GM21786 (cell line): ENCODE results near the gene PIWIL1.

ENCODE experiments used
- ATAC-seq: cut with Tn5 transposase; IDR thresholded peaks from one replicate; pipeline ENCODE4 v1.9.1; 2021; ENCODE audit not compliant: unreplicated experiment

PIWIL1 gene

GRCh38 chr12:130337488-130338303, at the start of gene PIWIL1:
Gene PIWIL1 (plus strand): TSS chr12:130337887. CDS start chr12:130342592, 4,705 bp downstream.
- no peak for ATAC-seq

- ATAC-seq: no peak
Observed at GRCh38 chr12:130288206-130288605, 49.5 kb upstream of the PIWIL1 start.

- no peak for ATAC-seq
Observed at GRCh38 chr12:130288691-130289090, 49.0 kb upstream of the PIWIL1 start.

GRCh38 chr12:130290114-130290513, 47.6 kb upstream of the PIWIL1 start:
- no peak for ATAC-seq

GRCh38 chr12:130298322-130299021, 39.2 kb upstream of the PIWIL1 start:
- ATAC-seq: no peak

GRCh38 chr12:130299574-130299973, 38.1 kb upstream of the PIWIL1 start:
- no peak for ATAC-seq

- no peak for ATAC-seq
Observed at GRCh38 chr12:130300090-130300489, 37.6 kb upstream of the PIWIL1 start.

- no peak for ATAC-seq
Observed at GRCh38 chr12:130300737-130301535, 36.8 kb upstream of the PIWIL1 start.

- ATAC-seq: no peak
Observed at GRCh38 chr12:130301559-130301958, 36.1 kb upstream of the PIWIL1 start.

GRCh38 chr12:130303781-130304180, 33.9 kb upstream of the PIWIL1 start:
- no peak for ATAC-seq

GRCh38 chr12:130307859-130308258, 29.8 kb upstream of the PIWIL1 start:
- ATAC-seq: no peak

- ATAC-seq: no peak
Observed at GRCh38 chr12:130308393-130308792, 29.3 kb upstream of the PIWIL1 start.

GRCh38 chr12:130316251-130316650, 21.4 kb upstream of the PIWIL1 start:
- ATAC-seq: no peak

GRCh38 chr12:130320536-130320935, 17.2 kb upstream of the PIWIL1 start:
- ATAC-seq: no peak

GRCh38 chr12:130322263-130322662, 15.4 kb upstream of the PIWIL1 start:
- no peak for ATAC-seq

- no peak for ATAC-seq
Observed at GRCh38 chr12:130330685-130331084, 7.0 kb upstream of the PIWIL1 start.

- no peak for ATAC-seq
Observed at GRCh38 chr12:130331146-130331545, 6.5 kb upstream of the PIWIL1 start.

- ATAC-seq: no peak
Observed at GRCh38 chr12:130333341-130333740, 4.3 kb upstream of the PIWIL1 start.

- ATAC-seq: no peak
Observed at GRCh38 chr12:130334399-130334798, 3.3 kb upstream of the PIWIL1 start.

- ATAC-seq: no peak
Observed at GRCh38 chr12:130334937-130335336, 2.8 kb upstream of the PIWIL1 start.
